Keratinocyte (primary cell): Measurements from ENCODE around the gene SLC29A2.

Experiments used
- CTCF ChIP-seq, 3 experiments: IDR thresholded peaks in 1 of 3; conservative IDR thresholded peaks in 1 of 3; optimal IDR thresholded peaks in 1 of 3; 2 replicates in 2 of 3; 3 replicates in 1 of 3; pipeline versions ENCODE3 to v1.5.1; 2011; ENCODE audit warnings: low read length in 3 of 3, mild to moderate bottlenecking in 3 of 3, moderate library complexity in 2 of 3, control low read depth in 1 of 3, inconsistent platforms in 1 of 3; ENCODE audit not compliant: insufficient read depth in 2 of 3; ENCODE audit errors: extremely low read depth in 1 of 3
- EZH2 ChIP-seq: IDR thresholded peaks from one replicate; pipeline ENCODE4 v1.6.1; 2012; ENCODE audit warnings: inconsistent platforms, mild to moderate bottlenecking, low read length, moderate library complexity

DNA sequence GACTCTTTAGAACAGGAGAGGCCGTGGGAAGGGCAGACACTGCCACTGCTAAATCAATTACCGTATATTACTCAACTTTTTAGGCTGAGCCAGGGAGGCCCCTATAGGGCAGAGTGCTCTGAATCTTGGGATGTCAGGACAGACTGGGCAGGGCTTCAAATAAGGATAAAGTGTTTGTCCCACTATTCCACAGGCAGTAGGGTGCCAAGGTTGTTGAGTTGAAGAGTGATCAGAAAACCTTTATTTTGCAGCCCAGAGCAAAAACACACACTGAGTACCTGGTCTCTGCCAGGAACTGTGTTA lies 22.5 kb downstream of the SLC29A2 start:
- TF ChIP-seq EZH2 (no peak), CTCF (optimal IDR thresholded peaks at IDR 0.05 in 1 of 3, IDR thresholded peaks at IDR 0.05 in 1 of 3, conservative IDR thresholded peaks at IDR 0.05 in 1 of 3; ENCODE audit: extremely low read depth in 1 of 3, insufficient read depth in 2 of 3, low read length in 3 of 3) (no peak)
